Measurements from ENCODE around the gene TAF13. TPM values are rescaled to one million over a fixed set of nuclear protein-coding genes. Genes with fewer than 3 reads are reported as not detected.

The TAF13 gene
- polyA plus RNA-seq, 1 donor from 2014 or later: 2.7 TPM

DNA sequence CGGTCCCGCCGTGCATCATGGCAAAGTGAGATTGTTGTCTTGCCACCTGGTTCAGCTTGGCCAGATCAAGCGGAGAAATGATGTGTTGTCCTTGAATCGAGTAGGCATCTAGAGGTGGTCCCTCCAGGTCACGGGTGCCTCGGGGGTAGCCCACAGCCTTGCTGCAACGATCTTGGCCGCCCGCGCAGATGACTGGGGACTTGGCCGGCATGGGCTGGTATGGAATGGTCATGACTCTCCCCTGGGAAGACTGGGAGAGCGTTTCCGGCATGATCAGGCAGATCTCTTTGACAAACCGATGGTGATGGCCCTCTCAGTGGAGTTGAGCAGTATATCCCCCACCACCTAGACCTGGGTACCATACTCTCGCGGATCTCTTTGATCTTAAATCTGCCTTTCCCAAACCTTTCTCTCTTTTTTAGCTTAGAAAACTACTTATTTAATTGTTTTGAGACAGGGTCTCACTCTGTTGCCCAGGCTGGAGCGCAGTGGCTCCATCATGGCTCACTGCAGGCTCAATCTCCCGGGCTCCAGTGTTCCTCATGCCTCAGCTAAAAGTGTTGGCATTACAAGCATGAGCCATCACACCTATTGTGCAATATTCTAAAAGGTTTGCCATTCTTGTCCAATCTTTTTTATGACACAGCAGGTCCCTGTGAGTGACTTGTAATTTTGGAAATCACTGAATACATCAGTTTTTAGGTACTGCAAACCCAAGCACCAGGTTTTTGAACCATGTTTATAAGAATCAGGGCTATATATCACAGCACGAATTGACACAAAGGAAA, 28.8 kb upstream of the TAF13 start:
- Mint-ChIP-seq H3K27me3 (no peaks in the 10 kb centered on the region), H3K27ac (peak overlapping the region in 2 of 3 donors; percentile 8 to 27), H3K36me3 (no peaks in the 10 kb centered on the region), H3K4me3 (peak overlapping the region in 1 of 4 donors; percentile 6), H3K9me3 (no peaks in the 10 kb centered on the region), H3K4me1 (peaks cover 6 to 14% (median 9%) of the 10 kb centered on the region in 3 donors)

DNA sequence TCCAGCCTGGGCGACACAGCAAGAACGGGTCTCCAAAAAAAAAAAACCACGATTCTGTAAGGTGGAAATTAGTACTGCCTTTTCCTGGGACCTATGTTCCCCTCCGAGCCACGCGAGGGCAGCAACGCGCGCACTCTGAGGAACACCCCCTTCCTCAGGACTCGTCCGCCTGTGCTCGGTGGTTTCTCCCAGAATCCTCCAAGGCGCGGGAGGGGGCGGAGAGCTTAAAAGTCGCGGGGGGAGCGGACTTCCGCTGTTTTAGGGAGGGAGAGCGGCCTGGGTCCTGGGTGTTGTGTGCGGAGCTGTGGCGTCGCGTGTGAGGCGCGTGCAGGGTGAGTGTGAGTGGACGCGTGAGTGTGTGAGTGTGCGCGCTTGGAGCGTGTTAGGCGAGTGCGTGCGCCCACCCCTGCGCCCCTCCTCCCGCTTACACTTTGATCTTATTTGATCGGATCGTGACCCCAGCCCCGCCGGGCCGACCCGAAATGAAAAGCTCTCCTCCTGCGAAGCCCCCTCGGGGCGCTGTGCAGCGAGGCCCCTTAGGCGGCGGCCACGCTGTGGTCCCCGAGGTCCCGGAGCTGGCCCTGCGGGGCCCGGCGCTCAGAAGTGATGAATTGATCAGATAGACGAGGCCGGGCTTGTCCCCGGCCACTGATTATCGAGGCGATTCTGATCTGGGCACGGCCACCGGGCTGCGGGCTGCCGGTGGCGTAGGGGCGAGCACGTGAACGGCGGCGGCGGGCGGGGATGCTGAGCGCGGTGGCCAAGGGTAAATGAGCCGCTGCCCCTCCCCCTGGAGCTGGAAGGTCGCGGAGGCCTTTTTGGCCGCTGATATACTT, 24.4 kb upstream of the TAF13 start:
- Mint-ChIP-seq H3K9me3 (no peaks in the 10 kb centered on the region), H3K27ac (peak overlapping the region; percentile 93 to 98 (median 97)), H3K4me1 (peaks cover 8 to 12% (median 10%) of the 10 kb centered on the region in 3 donors), H3K27me3 (no peaks in the 10 kb centered on the region), H3K4me3 (peak overlapping the region; percentile 90 to 98 (median 96)), H3K36me3 (peaks cover 1% of the 10 kb centered on the region)

DNA sequence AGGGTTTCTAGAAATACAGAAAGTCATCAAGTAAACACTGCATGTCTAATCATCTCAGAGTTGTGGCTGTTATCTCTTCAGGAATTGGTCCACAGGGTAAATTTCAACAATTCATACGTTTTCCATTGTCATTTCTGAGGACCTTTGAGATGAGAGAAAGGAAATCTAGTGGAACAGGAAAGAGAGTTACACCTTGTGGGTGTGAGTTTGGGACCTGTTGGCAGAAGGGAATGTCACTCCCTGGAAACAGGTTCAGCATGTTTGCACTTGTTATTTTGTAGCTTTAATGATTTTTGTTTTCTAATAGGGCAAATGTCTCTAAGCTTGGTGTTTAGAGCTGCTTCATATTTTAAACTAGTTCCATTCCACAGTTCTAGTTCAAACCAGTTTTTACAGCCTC, 20.3 kb upstream of the TAF13 start:
- Mint-ChIP-seq H3K4me1 (peaks cover 18 to 27% (median 25%) of the 10 kb centered on the region in 3 donors), H3K36me3 (peaks cover 1% of the 10 kb centered on the region), H3K27me3 (no peaks in the 10 kb centered on the region)

DNA sequence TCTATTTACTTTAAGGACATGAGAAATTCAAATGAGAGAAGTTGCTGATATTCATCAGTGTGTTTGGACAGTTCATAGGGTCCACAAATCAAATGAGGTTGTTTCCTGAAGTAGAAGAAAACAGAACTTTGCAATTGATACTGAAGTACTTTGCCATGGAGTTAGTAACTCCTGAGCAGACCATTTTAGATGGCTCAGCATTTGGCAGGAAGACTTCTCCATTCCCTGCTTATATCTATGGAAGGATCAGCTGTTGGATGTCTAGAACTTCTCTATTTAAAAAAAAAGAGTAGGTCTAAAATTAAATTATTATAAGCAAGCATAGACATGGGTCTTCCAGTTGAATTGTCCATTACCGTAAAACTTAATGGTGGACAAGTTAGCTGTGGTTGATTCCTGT, 19.8 kb upstream of the TAF13 start:
- Mint-ChIP-seq H3K9me3 (no peaks in the 10 kb centered on the region), H3K4me3 (peak overlapping the region in 1 of 4 donors; percentile 60), H3K4me1 (peaks cover 18 to 27% (median 26%) of the 10 kb centered on the region in 3 donors)

More for the DNA sequence above, 20.3 kb upstream of the TAF13 start:
- H3K27ac Mint-ChIP-seq: no peak overlapping the region
- H3K9me3 Mint-ChIP-seq: no peaks in the 10 kb centered on the region
- peak overlapping the region in 1 of 4 donors; percentile 10 for H3K4me3 Mint-ChIP-seq

DNA sequence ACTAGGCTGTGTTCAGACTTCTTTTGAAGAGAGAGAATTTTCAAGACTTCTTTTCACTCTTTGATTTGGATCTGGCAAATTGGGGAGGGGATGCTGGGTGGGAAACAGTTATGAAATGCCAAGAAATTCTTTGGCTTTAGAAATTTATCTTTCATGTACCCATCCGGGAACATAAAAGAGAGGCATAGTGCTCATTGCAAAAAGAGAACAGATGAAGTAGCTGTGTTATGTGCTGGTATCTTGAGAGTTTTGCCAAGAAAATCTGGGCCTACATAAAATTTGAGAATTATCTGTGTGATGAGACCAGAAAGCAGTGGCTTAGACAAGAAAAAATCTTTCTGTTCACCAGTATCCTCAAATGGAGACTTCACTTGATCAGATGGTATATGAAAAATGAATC, 19.1 kb upstream of the TAF13 start:
- H3K9me3 Mint-ChIP-seq: no peaks in the 10 kb centered on the region
- H3K4me3 Mint-ChIP-seq: peak overlapping the region in 1 of 4 donors; percentile 60
- H3K27ac Mint-ChIP-seq: peak overlapping the region in 1 of 3 donors; percentile 48
- H3K4me1 Mint-ChIP-seq: peaks cover 22 to 30% (median 29%) of the 10 kb centered on the region in 3 donors
- no peaks in the 10 kb centered on the region for H3K27me3 Mint-ChIP-seq
- peaks cover 1% of the 10 kb centered on the region for H3K36me3 Mint-ChIP-seq

More for the DNA sequence above, 19.8 kb upstream of the TAF13 start:
- Mint-ChIP-seq H3K27me3 (no peaks in the 10 kb centered on the region), H3K36me3 (peaks cover 1% of the 10 kb centered on the region), H3K27ac (no peak overlapping the region)

DNA sequence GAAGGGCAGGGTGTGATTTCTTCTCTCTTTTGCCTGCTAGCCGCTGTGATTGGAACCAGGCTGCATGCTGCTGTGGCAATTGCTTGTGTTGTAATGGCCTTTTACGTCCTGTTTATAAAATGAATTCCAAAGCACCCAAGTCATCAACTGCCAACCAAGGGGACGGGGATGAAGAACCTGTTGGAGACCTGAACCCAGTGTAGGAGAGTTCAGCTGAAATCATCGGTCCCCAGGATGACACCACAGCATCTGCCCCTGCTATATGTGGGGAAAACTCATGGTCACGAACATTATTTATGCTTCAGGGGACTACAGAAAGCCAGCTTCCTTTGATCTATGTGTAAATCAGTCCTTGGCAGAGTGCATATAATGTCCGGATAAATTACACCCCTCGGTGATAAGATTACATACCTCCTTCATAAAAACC, 18.6 kb upstream of the TAF13 start:
- H3K27ac Mint-ChIP-seq: peak overlapping the region in 1 of 3 donors; percentile 48
- H3K36me3 Mint-ChIP-seq: peaks cover 1% of the 10 kb centered on the region
- peaks cover 23 to 29% (median 27%) of the 10 kb centered on the region in 3 donors for H3K4me1 Mint-ChIP-seq
- no peaks in the 10 kb centered on the region for H3K27me3 Mint-ChIP-seq
- peaks cover 0 to 2% (median 0%) of the 10 kb centered on the region in 3 donors for H3K9me3 Mint-ChIP-seq
- peak overlapping the region in 1 of 4 donors; percentile 60 for H3K4me3 Mint-ChIP-seq

DNA sequence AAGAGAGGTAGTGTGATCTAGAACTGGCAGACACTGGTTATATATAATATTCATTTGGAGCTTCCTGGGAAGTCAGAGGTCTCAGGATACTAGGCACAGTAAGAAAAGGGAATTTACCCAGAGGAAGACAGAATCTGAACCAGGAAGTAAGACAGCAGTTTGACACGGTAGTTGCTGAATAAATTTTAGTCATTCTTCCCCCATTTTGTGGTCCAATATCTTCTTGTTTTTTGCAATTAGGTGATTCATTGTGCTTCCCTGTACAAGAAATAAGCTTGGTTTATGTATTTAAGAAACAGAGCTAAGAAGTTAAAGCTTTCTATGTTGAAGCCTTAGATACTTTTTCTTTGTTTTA, 16.0 kb upstream of the TAF13 start:
- Mint-ChIP-seq H3K27me3 (no peaks in the 10 kb centered on the region), H3K36me3 (peaks cover 1% of the 10 kb centered on the region), H3K4me3 (peak overlapping the region; percentile 92 to 97 (median 94)), H3K4me1 (peaks cover 21 to 31% (median 30%) of the 10 kb centered on the region in 3 donors), H3K27ac (peak overlapping the region; percentile 93 to 98 (median 97)), H3K9me3 (peaks cover 0 to 2% (median 0%) of the 10 kb centered on the region in 3 donors)

DNA sequence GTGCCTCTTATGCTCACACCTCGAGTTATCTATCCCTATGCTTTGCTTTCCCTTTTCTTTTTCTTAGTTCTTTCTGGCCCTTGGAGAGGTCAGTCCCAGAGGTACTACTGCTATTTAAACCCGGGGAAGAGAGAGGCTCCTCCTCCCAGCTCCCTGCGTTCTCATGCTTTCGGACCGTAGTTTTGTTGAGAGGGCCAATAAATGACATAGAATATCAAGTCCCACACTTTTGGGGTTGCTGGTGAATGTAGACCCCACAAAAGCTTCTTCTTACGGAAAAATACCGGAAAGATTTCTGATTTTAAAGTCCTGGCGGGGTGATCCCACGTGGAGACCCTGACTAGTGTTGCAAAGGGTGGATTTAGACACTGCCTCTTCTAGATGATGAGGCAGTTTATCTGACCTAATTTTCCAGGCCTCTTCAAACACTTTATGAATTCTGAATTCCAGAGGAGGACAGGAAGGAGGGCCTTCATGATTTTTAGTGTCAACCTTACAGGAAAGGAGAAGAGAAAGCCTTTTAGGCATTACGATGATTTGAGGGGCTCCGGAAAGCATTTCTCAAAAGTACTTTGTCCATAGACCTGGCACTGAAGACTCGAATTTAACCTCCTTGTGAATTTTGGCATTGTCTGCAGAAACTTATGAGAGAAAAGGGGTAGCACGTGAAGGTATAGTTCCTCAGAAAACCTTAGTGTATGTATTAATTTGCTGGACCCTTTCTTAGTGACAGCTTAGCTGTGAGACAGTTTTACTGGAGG, 15.5 kb upstream of the TAF13 start:
- Mint-ChIP-seq H3K27me3 (no peaks in the 10 kb centered on the region), H3K27ac (peak overlapping the region; percentile 93 to 98 (median 97)), H3K9me3 (peaks cover 0 to 2% (median 0%) of the 10 kb centered on the region in 3 donors), H3K36me3 (peaks cover 1% of the 10 kb centered on the region), H3K4me1 (peaks cover 21 to 31% (median 30%) of the 10 kb centered on the region in 3 donors), H3K4me3 (peak overlapping the region; percentile 92 to 97 (median 94))

DNA sequence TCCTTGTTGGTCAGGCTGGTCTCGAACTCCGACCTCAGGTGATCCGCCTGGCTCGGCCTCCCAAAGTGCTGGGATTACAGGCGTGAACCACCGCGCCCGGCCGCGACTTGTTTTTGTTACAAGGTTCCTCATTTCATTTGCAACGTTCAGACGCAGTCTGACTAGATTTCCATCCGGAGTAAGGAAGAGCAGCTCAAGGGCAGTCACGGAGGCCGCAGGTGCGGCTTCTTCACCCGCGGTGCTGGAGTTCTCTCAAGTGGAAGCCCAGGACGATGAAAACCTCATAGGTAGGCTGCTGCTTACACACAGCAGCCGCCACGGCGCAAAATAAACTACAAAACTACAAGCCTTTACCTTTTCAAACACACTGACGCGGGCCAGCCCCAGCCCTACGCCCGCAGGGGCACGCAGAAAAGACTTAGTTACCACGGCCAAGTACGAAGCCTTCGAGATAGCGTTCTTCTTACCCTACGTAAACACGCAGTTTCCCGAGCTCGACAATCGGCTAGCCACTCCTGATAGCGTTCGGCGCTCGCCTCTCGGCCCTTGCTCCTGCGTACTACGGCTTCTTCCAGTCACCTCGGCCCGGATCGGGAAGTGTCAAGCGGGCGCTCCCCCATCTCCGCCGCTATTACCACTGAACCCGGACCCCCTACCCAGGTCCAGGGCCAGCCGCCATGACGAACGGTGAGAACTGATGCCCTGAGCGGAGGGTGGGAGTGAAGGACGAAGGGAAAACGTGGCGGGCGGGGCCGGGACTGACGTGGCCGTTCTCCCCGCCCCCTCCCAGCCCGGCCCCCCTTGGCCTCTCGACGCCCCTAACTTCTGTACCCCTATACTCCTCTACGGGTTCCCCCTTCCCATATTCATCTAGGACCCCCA, 14.6 kb upstream of the TAF13 start, which contains the start of gene TMEM167B:
TMEM167B (plus strand) TSS at position 569 of the 882 bp plus-strand sequence; CDS start at position 678, 109 bp downstream.
- no peaks in the 10 kb centered on the region for H3K36me3 Mint-ChIP-seq
- peaks cover 0 to 2% (median 0%) of the 10 kb centered on the region in 3 donors for H3K9me3 Mint-ChIP-seq
- peak within 1 kb of the TSS; percentile 92 to 97 (median 94) for H3K4me3 Mint-ChIP-seq
- peaks cover 21 to 31% (median 30%) of the 10 kb centered on the region in 3 donors for H3K4me1 Mint-ChIP-seq
- H3K27ac Mint-ChIP-seq: peak within 1 kb of the TSS; percentile 93 to 98 (median 98)
- no peaks in the 10 kb centered on the region for H3K27me3 Mint-ChIP-seq

DNA sequence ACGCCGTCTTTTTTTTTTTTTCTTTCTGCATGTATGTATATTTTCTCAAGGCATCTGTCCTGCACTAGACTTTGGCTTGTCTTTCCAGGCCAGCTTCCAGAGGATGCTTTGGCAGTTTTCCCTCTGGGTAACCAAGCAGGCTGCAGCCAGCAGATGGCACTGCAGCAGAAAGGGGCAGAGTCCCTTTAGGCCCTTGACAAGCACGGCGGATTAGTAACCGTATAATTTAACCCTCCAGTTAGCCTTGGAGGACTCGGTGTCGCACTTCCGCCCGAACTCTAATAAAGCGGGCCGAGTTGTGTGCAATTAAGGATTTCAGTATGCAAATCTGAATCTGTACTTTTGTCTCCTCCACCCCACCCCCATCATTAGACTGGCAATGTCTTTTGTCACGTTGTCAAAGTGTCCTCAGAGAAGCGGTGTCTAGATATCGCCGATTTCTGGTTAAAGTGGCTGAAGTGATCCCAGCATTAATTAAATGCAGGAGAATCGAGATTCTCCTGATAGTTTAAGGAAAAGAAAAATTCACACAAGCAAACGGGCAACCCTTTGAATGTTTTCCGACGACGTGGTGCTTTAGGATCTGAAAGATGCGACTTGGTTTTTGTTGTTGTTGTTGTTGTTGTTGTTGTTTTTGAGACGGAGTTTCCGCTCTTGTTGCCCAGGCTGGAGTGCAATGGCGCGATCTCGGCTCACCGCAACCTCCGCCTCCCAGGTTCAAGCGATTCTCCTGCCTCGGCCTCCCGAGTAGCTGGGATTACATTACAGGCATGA, 13.6 kb upstream of the TAF13 start:
- H3K4me3 Mint-ChIP-seq: peak overlapping the region; percentile 37 to 97 (median 92)
- H3K4me1 Mint-ChIP-seq: peaks cover 18 to 31% (median 30%) of the 10 kb centered on the region in 3 donors
- peak overlapping the region; percentile 93 to 98 (median 98) for H3K27ac Mint-ChIP-seq
- H3K9me3 Mint-ChIP-seq: peaks cover 0 to 2% (median 0%) of the 10 kb centered on the region in 3 donors
- no peaks in the 10 kb centered on the region for H3K27me3 Mint-ChIP-seq
- no peaks in the 10 kb centered on the region for H3K36me3 Mint-ChIP-seq

DNA sequence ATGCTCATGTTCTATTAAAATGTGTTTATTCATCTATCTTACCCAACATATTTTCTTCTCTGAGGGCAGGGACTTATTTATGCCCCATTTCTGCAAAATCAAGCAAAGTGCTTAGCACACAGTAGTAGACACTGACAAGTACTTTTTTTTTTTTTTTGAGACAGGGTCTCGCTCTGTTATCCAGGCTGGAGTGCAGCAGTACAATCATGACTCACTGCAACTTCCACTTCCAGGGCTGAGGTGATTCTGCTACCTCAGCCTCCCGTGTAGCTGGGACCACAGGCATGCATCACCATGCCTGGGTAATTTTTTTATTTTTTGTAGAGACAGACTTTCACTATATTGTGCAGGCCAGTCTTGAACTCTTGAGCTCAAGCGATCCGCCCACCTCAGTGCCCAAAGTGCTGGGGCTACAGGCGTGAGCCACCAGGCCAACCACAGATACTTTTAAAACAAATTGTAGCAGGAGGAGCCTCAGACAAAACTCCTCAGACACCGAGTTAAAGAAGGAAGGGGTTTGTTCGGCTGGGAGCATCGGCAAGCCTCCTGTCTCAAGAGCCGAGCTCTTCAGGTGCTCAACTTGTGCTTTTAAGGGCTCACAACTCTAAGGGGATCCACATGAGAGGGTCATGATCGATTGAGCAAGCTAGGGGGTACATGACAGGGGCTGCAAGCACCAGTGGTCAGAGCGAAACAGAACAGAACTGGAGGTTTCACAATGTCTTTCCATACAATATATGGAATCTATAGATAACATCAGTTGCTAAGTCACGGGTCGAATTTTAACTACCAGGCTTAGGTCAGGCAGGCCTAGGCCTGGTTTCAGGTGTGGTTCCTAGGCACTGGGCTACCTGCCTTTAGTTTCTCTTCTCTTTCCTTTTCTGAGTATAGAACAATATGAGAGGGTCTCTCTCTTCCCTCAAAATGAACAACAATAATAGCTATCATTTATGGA, 9.0 kb upstream of the TAF13 start:
- peak overlapping the region in 2 of 4 donors; percentile 10 to 69 for H3K4me3 Mint-ChIP-seq
- no peaks in the 10 kb centered on the region for H3K36me3 Mint-ChIP-seq
- no peaks in the 10 kb centered on the region for H3K27me3 Mint-ChIP-seq
- peaks cover 0 to 2% (median 0%) of the 10 kb centered on the region in 3 donors for H3K9me3 Mint-ChIP-seq
- peak overlapping the region in 2 of 3 donors; percentile 14 to 28 for H3K27ac Mint-ChIP-seq
- H3K4me1 Mint-ChIP-seq: peaks cover 2 to 4% (median 3%) of the 10 kb centered on the region in 3 donors

DNA sequence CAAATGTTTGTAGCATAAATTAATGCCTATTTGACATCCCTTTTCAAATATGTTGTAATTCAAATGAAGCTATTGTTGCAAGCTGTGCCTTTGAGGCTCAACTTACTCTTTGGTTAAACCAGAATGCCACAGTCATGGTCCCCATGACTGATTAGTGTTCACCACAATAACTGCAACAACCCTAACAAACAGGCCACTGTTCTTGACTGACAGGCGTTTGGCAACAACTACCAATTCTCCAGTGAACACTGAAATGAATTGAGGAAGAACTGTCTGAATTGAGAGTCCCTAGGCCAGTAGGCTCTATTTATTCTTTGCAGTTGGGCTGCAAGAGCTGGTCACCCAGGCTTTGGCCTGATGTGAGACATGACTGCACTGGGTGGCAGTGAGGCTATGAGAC, 8.1 kb upstream of the TAF13 start:
- Mint-ChIP-seq H3K4me1 (peaks cover 0 to 4% (median 0%) of the 10 kb centered on the region in 3 donors), H3K36me3 (no peaks in the 10 kb centered on the region), H3K9me3 (no peaks in the 10 kb centered on the region), H3K4me3 (no peak overlapping the region), H3K27ac (no peak overlapping the region), H3K27me3 (no peaks in the 10 kb centered on the region)

Measured in IgD-negative memory B cell (primary cell).